Chondrocyte (in vitro differentiated cells): ENCODE results near the gene TNFRSF12A. TPM values are rescaled to one million over a fixed set of nuclear protein-coding genes. Genes with fewer than 3 reads are reported as not detected.

ENCODE experiments used
- DNase-seq: peaks from one replicate; pipeline ENCODE4 v3.0.0; 2021; ENCODE audit warnings: mixed read lengths, low spot score
- H3K27ac Mint-ChIP-seq: one replicate; pipeline ENCODE4 v1.8.0; 2021; ENCODE audit warnings: mild to moderate bottlenecking, moderate library complexity, mixed read lengths; ENCODE audit not compliant: unreplicated experiment
- H3K27me3 Mint-ChIP-seq: 2 replicates; pipeline ENCODE4 v1.8.0; 2021; ENCODE audit warnings: low read depth, mixed read lengths
- H3K36me3 Mint-ChIP-seq: 2 replicates; pipeline ENCODE4 v1.8.0; 2021; ENCODE audit warnings: low read depth, mixed read lengths
- H3K4me1 Mint-ChIP-seq: 2 replicates; pipeline ENCODE4 v1.8.0; 2021; ENCODE audit warnings: low read depth, mild to moderate bottlenecking, mixed read lengths
- H3K4me3 Mint-ChIP-seq: one replicate; pipeline ENCODE4 v1.8.0; 2021; ENCODE audit warnings: mild to moderate bottlenecking, moderate library complexity, mixed read lengths; ENCODE audit not compliant: unreplicated experiment
- H3K9me3 Mint-ChIP-seq: 2 replicates; pipeline ENCODE4 v1.8.0; 2021; ENCODE audit warnings: low read depth, mixed read lengths
- CTCF ChIP-seq: fragments of 200-600 bp; sonication (generic); IDR thresholded peaks from 2 replicates; pipeline ENCODE4 v1.5.0; 2021; ENCODE audit warnings: antibody characterized with exemption, mild to moderate bottlenecking, moderate library complexity
- total RNA-seq: library from RNA; stranded (reverse); gene quantifications from 3 replicates; pipeline ENCODE4 v1.2.1, GENCODE V29; 2021

The TNFRSF12A gene
- total RNA-seq, 1 donor from 2014 or later: 165 TPM

GRCh38 chr16:2986623-2987188, 33.5 kb upstream of the TNFRSF12A start:
- H3K4me3 Mint-ChIP-seq: no peak overlapping the region
- no peaks in the 10 kb centered on the region for H3K27me3 Mint-ChIP-seq
- no peaks in the 10 kb centered on the region for H3K36me3 Mint-ChIP-seq
- no peaks in the 10 kb centered on the region for H3K9me3 Mint-ChIP-seq
- DNase-seq: no peak
- no peak for TF ChIP-seq CTCF
- H3K4me1 Mint-ChIP-seq: peaks cover 6% of the 10 kb centered on the region
- H3K27ac Mint-ChIP-seq: no peak overlapping the region

GRCh38 chr16:2987286-2987685, 32.9 kb upstream of the TNFRSF12A start:
- DNase-seq: no peak
- no peaks in the 10 kb centered on the region for H3K9me3 Mint-ChIP-seq
- no peak overlapping the region for H3K27ac Mint-ChIP-seq
- H3K36me3 Mint-ChIP-seq: no peaks in the 10 kb centered on the region
- no peak for TF ChIP-seq CTCF
- no peaks in the 10 kb centered on the region for H3K27me3 Mint-ChIP-seq
- H3K4me1 Mint-ChIP-seq: peaks cover 4% of the 10 kb centered on the region
- no peak overlapping the region for H3K4me3 Mint-ChIP-seq

- H3K27ac Mint-ChIP-seq: no peak overlapping the region
- H3K4me3 Mint-ChIP-seq: no peak overlapping the region
- peaks cover 4% of the 10 kb centered on the region for H3K4me1 Mint-ChIP-seq
- TF ChIP-seq CTCF: no peak
- H3K27me3 Mint-ChIP-seq: no peaks in the 10 kb centered on the region
- no peaks in the 10 kb centered on the region for H3K36me3 Mint-ChIP-seq
- no peaks in the 10 kb centered on the region for H3K9me3 Mint-ChIP-seq
- no peak for DNase-seq
Measured at GRCh38 chr16:2987833-2988232, 32.3 kb upstream of the TNFRSF12A start.

- no peak for DNase-seq
- Mint-ChIP-seq H3K9me3 (no peaks in the 10 kb centered on the region), H3K4me1 (peaks cover 4% of the 10 kb centered on the region), H3K4me3 (no peak overlapping the region), H3K27me3 (no peaks in the 10 kb centered on the region), H3K27ac (no peak overlapping the region), H3K36me3 (no peaks in the 10 kb centered on the region)
- TF ChIP-seq CTCF: no peak
Measured at GRCh38 chr16:2988590-2989099, 31.5 kb upstream of the TNFRSF12A start.

GRCh38 chr16:2990891-2991290, 29.3 kb upstream of the TNFRSF12A start:
- H3K4me3 Mint-ChIP-seq: no peak overlapping the region
- no peaks in the 10 kb centered on the region for H3K9me3 Mint-ChIP-seq
- no peaks in the 10 kb centered on the region for H3K36me3 Mint-ChIP-seq
- H3K4me1 Mint-ChIP-seq: no peaks in the 10 kb centered on the region
- H3K27ac Mint-ChIP-seq: no peak overlapping the region
- TF ChIP-seq CTCF: no peak
- H3K27me3 Mint-ChIP-seq: no peaks in the 10 kb centered on the region
- no peak for DNase-seq
